HG03175 (cell line): ENCODE results near the gene OLR1.
"Not testable (repeated sequence)": the region's sequence is repeated elsewhere in the genome, so short reads cannot be mapped to it uniquely, and the experiment has no call there.

Source experiments
- ATAC-seq: cut with Tn5 transposase; IDR thresholded peaks from one replicate; pipeline ENCODE4 v1.9.1; 2021; ENCODE audit warnings: mild to moderate bottlenecking, moderate library complexity; ENCODE audit not compliant: unreplicated experiment

OLR1 gene

DNA sequence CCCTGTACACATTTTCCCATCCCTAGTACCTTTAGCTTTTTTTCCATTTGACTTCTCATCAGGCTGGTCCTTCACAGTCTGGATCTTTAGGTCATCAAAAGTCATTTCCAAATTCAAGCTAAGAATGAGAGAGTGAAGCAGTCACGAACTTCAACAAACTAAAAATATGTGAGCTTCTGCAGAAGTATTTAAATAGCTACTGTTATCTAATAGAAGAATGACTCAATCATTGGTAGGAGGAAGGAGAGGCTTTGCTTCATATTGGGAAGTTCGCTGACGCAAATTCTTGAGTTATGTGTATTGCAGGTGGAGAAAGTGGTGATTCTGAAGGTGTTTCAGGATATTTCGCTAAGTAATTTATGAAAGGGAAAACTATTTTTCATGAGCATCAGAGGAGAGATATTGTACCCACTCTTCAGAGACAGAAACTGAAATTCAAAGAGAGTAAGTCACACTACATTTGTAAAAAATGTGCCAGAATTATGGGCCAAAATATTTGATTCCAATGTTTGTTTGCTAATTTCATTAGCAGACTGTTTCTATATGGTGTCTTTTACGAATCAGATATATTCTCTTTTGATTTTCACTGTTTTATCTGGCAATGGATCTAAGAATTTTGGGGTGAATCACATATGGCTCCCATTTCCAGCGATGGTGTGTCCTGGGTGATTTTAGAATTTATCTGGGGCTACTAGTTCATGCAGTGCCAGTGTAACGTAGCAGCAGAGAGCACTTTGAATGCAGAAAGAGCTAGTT lies at the start of gene OLR1:
Gene OLR1, minus strand, starts transcription at position 160 of the 756 bp plus-strand sequence. Its CDS starts 55 bp downstream, at position 105.
- no peak for ATAC-seq

DNA sequence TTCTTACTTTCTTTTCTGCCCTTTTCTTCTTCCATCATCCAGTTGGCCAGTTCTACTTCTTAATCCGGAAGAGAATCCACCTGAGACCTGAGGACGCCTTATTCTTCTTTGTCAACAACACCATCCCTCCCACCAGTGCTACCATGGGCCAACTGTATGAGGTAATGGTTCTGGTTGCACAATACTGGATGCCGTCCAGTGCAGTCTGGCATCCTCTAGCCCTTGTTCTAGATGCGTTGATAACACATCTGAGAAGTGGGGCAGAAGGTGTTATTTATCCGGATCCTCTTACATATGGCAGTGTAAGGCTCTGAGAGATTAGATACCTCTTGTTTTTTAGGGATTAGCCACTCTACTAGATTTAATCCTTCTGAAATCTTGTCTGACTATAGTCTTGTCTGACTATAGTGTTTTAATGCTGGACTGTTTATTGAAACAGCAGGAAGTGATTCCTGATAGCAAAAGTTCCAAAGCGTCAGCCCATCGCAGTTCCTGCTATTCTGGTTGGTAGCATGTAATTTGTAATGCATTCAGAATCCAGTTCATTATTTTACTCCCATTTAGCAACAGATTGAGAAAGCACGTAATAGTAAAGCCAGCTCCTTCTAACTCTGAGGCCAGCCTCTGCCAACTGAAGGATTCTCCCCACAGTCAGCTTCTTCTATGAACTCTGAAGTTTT lies 48.6 kb upstream of the OLR1 start:
- ATAC-seq, result no peak

DNA sequence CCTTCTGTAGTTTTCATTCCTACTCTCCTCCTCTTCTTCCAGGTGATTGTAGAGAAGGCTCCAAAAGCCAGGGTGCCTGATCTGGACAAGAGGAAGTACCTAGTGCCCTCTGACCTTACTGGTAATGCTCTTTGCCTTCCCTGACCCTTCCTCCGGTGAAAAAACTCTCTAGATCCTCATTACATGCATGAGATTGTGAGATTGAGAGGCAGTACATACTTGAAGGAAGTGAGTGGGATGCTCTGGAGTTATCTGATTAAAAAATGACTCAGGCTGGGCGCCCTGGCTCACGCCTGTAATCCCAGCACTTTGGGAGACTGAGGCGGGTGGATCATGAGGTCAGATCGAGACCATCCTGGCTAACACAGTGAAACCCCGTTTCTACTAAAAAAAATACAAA lies 46.1 kb upstream of the OLR1 start:
- no peak for ATAC-seq

DNA sequence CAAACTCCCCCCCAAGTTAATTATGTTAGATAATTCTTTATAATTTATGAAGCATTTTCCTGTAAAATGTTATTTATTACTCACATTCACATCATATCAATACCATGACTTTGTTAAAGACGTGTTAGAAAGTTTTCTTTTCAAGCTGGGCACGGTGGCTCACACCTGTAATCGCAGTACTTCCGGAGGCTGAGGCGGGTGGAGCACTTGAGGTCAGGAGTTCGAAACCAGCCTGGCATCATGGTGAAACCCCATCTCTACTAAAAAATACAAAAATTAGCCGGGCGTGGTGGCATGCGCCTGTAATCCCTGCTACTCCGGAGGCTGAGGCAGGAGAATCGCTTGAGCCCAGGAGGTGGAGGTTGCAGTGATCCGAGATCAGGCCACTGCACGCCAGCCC lies 44.0 kb upstream of the OLR1 start:
- ATAC-seq, result not testable (repeated sequence)

DNA sequence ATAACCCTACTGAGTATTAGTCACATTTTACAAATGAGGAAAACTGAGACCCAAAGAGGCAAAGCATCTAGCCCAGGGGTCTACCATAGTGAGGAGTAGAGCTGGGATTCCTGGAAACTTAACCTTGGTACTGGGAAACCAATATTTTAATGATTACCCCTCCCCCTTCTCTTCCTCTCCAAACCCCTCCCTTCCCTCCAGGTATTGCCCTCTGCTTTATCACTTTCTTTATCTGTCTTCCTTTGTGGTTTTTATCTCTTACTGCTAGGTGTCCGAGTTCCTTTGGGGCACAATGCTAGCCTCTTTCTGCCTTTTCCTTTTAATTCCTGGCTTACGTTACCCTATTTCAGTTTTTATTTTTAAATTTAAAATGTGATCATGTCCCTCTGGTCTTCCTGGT lies 43.5 kb upstream of the OLR1 start:
- ATAC-seq, result no peak

DNA sequence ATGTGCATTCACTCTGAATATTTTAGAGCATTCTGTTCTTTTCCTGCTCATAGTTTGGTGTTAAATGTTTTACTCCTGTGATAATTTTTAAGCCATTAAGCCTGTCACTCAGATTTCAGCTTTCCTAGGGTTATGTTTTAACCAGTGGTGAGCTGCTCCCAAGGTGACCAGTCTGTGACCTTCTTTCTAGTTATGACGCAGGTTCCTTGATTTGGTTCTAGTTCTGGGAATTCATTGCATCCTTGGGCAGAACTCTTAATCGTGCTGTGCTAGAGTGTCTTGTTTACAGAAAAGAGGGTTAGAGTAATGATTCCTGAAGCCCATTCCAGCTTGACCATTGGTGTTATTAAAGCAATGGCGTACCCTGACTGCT lies 42.9 kb upstream of the OLR1 start:
- no peak for ATAC-seq

DNA sequence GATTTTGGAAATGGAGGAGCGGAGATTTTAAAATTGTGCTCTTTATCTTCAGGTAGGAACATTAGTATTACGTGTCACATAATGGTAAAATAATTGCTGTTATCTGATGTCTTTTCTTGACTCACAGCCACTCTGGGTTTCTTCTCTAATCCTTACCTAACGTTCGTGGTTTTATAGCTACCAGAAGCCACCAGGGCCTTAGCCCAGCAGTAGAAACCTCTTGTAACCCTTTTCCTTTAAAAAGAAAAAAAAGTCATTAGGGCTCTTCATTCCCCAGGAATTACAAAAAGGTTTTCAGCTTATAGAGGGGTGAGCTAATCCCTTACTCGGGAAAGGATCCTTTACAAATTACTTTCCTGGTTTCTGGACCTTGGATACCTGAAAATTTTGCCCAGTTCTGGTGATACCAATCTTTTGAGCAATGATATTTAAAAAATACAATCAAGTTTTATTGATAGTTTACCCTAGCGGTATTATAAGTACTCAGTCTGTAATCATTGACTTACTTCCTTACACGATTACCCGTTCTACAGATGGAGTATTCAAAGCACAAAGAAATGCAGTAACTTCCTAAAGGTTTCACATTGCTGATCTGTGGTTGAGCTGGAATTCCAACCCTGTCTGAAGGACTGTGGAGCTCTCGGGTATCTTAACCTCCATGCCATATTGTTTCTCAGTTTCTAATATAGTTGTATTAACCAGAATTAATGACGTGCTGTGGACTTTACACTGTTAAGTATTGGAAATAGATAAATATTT lies 42.4 kb upstream of the OLR1 start:
- no peak for ATAC-seq

DNA sequence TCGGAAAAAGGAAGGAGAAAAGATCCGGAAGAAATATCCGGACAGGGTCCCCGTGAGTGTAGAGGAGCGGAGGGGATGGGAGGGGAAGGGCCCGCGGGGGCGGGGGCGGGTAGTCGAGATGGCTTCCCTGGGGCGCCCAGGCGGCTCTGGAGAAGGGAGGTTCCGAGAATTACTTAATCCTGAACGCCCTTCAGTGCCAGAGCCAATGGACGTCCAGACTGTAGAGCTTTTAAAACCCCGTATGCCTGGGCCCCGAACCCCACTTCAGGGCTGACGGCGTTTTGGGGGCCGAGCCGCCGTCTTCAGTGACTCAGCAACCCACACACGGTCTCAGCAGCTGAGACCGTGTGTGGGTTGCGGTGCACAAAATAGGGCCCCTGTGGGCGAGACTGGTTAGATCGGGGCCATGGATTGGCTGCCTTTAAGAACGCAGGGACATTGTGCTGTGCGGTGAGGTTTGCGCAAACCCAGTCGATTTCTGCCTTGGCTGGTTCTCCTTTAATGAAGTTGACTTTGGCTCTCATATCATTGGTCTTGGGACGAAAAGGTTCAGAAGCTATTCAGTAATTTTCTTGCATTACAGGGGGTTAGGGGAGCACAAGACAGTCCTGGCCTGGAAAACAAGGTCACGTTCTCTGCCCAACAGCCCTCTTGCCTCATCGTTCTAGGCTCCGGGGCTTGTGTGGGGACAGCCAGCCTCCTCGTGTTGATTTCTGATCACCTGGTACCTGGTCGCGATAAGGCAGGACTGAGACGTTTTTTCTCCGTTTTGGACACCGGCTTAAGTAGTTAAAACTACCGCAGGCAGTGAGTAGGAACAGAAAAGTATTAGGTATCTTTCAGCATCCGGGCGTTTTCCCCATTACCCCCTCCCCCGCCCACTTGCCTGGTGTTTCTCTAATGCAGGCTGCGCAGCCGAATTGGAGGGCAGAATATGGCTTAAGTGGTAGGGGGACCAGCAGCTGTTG lies 41.5 kb upstream of the OLR1 start:
- ATAC-seq, result peak; percentile 29

DNA sequence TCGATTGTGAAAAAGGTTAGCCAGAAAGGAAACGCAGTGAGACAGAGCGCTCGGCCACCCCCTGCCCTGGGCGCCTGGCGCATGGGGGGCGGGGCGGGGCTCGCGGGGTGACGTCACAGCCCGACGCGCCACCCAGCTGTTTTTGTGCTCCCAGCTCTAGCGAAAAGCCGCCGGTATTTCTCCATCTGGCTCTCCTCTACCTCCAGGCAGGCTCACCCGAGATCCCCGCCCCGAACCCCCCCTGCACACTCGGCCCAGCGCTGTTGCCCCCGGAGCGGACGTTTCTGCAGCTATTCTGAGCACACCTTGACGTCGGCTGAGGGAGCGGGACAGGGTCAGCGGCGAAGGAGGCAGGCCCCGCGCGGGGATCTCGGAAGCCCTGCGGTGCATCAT lies 40.8 kb upstream of the OLR1 start, which contains the start of gene GABARAPL1:
Gene GABARAPL1, plus strand, starts transcription at position 139 of the 393 bp plus-strand sequence. Its CDS starts 253 bp downstream, at position 392.
- ATAC-seq, result peak; percentile 72

DNA sequence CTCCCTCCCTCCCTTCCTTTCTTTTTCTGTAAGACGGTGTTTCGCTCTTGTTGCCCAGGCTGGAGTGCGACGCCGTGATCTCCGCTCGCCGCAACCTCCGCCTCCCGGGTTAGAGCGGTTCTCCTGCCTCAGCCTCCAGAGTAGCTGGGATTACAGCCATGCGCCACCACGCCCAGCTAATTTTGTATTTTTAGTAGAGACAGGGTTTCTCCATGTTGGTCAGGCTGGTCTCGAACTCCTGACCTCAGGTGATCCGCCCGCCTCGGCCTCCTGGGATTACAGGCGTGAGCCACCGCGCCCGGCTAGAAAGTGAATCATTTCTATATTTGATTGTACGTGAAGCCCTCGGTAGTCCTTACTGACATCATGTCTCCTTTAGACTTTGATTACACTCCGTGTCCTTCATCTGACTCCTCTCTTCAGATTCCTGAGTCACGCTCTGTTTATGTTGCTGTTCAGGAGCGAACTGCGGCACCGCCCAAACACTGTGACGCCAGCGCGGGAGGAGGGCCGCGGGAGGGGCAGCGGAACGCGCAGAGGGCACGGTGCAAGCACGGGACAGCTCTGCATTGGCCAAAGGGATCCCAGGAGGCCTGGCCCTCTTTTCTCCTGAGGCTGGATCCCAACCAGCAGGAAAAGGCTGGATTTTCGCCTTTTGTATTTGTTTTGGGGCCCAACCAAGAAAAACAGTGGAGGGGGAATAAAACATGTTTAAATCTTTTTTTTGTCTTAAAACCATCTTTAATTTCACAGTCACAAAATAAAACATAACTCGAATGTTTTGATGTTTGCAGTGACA lies 40.2 kb upstream of the OLR1 start:
- ATAC-seq, result peak; percentile 66

DNA sequence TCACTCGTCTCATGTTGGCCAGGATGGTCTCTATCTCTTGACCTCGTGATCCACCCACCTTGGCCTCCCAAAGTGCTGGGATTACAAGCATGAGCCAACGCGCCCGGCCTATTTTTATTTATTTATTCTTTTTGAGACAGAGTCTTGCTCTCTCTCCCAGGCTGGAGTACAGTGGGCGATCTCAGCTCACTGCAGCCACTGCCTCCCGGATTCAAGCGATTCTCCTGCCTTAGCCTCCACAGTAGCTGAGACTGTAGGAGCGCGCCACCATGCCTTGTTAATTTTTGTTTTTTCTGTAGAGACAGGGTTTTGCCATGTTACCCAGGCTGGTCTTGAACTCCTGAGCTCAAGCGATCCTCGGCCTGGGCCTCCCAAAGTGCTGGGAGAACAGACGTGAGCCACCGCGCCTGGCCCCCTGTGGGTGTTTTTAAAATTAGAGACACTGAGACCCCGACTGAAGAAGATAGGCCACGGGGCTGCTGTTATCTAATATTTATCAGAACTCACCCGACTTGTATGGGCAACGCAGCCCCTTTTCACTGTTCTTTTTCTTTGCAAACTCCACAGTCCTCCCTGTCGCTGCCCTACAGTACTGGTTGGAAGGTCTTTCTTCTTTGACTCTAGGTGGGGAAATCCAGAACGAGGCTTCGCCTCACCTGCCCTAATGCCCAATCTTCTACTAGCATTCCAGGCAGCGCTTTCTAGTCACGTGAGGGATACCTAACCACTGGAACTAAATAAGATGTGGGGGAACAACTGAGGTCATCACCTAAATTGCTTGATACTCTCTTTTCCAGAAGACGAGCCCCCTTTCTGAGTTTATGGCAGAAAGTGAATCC lies 39.4 kb upstream of the OLR1 start:
- ATAC-seq, result no peak

DNA sequence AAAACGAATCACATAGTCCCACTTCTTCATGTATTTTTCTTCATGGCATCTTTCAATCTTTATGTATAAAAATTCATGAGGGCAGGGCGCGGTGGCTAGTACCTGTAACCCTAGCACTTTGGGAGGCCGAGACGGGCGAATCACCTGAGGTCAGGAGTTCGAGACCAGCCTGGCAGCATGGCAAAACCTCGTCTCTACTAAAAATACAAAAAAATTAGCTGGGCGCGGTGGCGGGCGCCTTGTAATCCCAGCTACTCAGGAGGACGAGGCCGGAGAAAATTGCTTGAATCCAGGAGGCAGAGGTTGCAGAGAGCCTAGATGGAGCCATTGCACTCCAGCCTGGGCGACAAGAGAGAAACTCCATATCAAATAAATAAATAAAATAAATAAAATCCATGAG lies 38.3 kb upstream of the OLR1 start:
- no peak for ATAC-seq

DNA sequence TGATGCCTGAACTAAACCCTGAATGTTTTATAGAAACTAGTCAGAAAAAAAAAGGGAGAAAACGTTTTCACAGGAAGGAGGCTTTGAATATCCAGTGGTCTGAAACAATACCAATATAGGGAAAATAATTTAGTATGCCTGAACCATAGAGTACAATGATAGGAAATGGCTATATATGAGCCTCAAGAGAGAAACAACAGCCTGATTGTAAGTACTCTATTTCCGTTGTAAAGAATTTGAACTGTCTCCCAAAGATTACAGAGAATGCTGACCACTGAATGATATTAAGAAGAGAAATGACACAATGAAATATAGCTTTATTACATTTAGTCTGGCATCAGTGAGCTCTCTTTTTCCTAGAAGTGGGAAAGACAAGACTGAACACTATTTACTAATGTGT lies 35.2 kb upstream of the OLR1 start:
- ATAC-seq, result no peak

DNA sequence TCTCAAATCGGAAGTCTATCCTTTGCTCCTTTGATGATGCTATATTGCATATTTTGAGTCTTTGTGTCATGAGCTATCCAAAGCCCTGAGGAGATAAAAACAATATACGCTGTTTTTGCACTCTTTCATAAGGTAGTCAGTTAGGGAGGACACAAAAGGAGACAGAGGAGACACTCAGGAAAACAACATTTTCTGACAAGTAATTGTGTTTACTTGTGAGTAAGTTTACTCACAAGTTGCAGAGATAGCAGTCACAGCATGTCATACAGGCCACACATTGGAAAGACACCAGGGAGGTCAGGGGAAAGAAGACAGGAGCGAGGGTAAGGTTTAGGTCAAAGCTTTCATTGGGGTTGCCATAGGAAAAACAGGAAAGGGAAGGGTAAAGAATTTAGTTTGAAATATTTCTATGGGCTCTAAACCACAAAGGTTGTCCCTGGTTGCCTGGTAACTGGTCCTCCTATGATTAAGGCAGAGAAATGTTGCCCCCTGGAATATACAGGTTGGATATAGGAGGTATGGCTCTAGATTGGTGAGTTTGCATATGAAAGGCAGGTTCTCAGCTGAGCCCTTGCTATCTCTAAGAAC lies 33.4 kb upstream of the OLR1 start:
- no peak for ATAC-seq

DNA sequence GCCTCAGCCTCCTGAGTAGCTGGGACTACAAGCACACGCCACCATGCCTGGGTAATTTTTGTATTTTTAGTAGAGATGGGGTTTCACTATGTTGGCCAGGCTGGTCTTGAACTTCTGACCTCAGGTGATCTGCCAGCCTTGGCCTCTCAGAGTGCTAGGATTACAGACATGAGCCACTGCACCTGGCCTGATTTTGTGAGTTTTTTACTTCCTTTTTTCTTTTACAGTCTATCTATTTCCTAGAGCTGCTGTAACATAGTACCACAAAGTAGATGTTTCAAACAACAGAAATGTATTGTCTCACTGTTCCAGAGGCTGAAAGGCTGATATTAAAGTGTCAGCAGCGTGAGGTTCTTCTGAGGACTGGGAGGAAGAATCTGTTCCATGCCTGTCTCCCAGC lies 32.6 kb upstream of the OLR1 start:
- ATAC-seq, result not testable (repeated sequence)

DNA sequence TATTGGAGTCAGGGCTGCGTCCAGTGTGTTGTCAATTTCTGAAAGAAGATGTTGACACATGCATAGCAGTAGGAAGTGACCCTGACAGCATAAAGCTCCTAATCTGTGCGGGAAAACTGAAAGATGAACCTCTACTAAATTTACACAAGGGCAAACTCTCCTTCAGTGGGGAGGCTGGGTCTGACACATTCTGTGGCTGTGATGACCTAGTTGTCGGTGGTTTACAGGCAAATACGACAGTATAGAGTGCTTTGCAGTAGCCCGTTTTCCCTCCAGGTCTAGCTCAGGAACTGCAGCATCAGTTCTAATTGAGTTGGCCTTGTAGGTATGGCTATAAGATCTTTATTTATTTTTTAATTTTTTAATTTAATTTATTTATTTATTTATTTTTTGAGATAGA lies 25.9 kb upstream of the OLR1 start:
- no peak for ATAC-seq

DNA sequence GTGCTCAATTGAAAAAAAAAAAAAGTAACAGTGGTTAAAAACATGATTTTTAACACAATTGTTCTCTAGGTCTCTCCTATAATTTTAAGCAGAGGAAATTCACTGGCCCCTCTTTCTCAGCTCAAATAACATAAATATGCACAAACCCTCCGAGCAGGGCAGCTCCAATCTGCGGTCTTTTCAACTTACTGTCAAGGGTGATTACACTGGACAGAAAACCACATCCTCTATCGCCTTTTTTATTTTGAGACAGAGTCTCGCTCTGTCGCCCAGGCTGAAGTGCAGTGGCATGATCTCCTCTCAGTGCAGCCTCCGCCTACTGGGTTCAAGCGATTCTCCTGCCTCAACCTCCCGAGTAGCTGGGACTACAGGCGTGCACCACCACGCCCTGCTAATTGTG lies 24.3 kb upstream of the OLR1 start:
- peak; percentile 97 for ATAC-seq

DNA sequence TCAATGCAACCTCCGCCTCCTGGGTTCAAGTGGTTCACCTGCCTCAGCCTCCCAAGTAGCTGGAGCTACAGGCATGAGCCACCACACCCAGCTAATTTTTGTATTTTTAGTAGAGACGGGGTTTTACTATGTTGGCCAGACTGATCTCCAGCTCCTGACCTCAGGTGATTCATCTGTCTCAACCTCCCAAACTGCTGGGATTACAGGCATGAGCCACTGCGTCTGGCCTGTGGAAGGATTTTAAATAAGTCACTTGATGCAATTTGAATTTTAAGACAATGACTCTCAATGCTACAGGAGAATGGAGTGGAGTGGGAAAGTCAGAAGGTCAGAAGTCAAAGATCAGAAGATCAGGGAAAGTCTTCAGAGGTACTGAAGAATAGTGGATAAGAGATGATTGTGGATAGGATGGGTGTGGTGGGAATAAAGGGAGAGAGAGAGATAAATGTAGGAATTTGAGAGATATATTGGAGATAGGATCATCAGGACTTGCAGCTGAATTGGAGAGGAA lies 22.3 kb upstream of the OLR1 start:
- ATAC-seq, result no peak
